ENCODE data around the gene NADSYN1.
"Not testable (repeated sequence)": the region's sequence is repeated elsewhere in the genome, so short reads cannot be mapped to it uniquely, and the experiment has no call there.

NADSYN1 gene

GRCh38 chr11:71527576-71528210 lies 74.7 kb downstream of the NADSYN1 start:
- H3K27ac ChIP-seq, result no peak overlapping the region
- TF ChIP-seq CTCF (conservative IDR thresholded peaks at IDR 0.05), result no peak

GRCh38 chr11:71530602-71531001 lies 77.6 kb downstream of the NADSYN1 start:
- TF ChIP-seq CTCF (conservative IDR thresholded peaks at IDR 0.05), result no peak
- H3K27ac ChIP-seq, result no peak overlapping the region

GRCh38 chr11:71532036-71532610 lies 79.1 kb downstream of the NADSYN1 start:
- TF ChIP-seq CTCF (conservative IDR thresholded peaks at IDR 0.05), result no peak
- no peak overlapping the region for H3K27ac ChIP-seq

GRCh38 chr11:71534711-71535608 lies 82.0 kb downstream of the NADSYN1 start:
- not testable (repeated sequence) for H3K27ac ChIP-seq

GRCh38 chr11:71535825-71536224 lies 82.8 kb downstream of the NADSYN1 start:
- no peak for TF ChIP-seq CTCF (conservative IDR thresholded peaks at IDR 0.05)
- H3K27ac ChIP-seq, result no peak overlapping the region

- H3K27ac ChIP-seq, result no peak overlapping the region
- TF ChIP-seq CTCF (conservative IDR thresholded peaks at IDR 0.05), result no peak
These were observed 84.5 kb downstream of the NADSYN1 start for GRCh38 chr11:71537537-71537936.

GRCh38 chr11:71537977-71538665 lies 85.1 kb downstream of the NADSYN1 start, which contains the start of gene KRTAP5-8:
TSS of gene KRTAP5-8 (plus strand) at chr11:71538025. CDS start at chr11:71538056, 31 bp downstream.
- H3K27ac ChIP-seq, result not testable (repeated sequence)

- no peak overlapping the region for H3K27ac ChIP-seq
- no peak for TF ChIP-seq CTCF (conservative IDR thresholded peaks at IDR 0.05)
These were observed 85.6 kb downstream of the NADSYN1 start for GRCh38 chr11:71538666-71538990.
